Aorta (tissue), 5 donors: ENCODE measurements around the gene ZNF333. TPM values are rescaled to one million over a fixed set of nuclear protein-coding genes. Genes with fewer than 3 reads are reported as not detected.
"Not testable (repeated sequence)": the region's sequence is repeated elsewhere in the genome, so short reads cannot be mapped to it uniquely, and the experiment has no call there.

Experiments used
- ATAC-seq: fragments of 200-7000 bp; cut with Tn5 transposase; one replicate; pipeline ENCODE4 v1.9.1; 2022; ENCODE audit warnings: moderate library complexity; ENCODE audit not compliant: low FRiP score
- DNase-seq, 2 donors: peaks; one replicate each; pipeline ENCODE4 v3.0.0-alpha.2; 2020
- H3K27ac ChIP-seq, 2 donors: one replicate each; pipeline ENCODE4 v1.5.1; 2013; ENCODE audit warnings: low read length in 2 of 2, mild to moderate bottlenecking in 2 of 2, moderate library complexity in 2 of 2, control low read depth in 1 of 2, inconsistent platforms in 1 of 2, low read depth in 1 of 2
- H3K27me3 ChIP-seq, 2 donors: one replicate each; pipeline ENCODE4 v1.6.1; 2013; ENCODE audit warnings: control low read depth in 1 of 2, low read length in 1 of 2, mild to moderate bottlenecking in 1 of 2, moderate library complexity in 1 of 2; ENCODE audit not compliant: insufficient read depth in 2 of 2, control insufficient read depth in 1 of 2
- H3K36me3 ChIP-seq, 2 donors: one replicate each; pipeline ENCODE4 v1.6.1; 2013; ENCODE audit warnings: control low read depth in 1 of 2, low read length in 1 of 2, mild to moderate bottlenecking in 1 of 2; ENCODE audit not compliant: insufficient read depth in 2 of 2, control insufficient read depth in 1 of 2
- H3K4me1 ChIP-seq, 2 donors: one replicate each; pipeline ENCODE4 v1.6.1; 2013; ENCODE audit warnings: low read length in 2 of 2, control low read depth in 1 of 2, mild to moderate bottlenecking in 1 of 2, moderate library complexity in 1 of 2; ENCODE audit not compliant: insufficient read depth in 2 of 2, control insufficient read depth in 1 of 2
- H3K4me3 ChIP-seq, 2 donors: one replicate each; pipeline ENCODE4 v1.5.1; 2013; ENCODE audit warnings: low read length in 2 of 2, control low read depth in 1 of 2, mild to moderate bottlenecking in 1 of 2
- H3K9me3 ChIP-seq: one replicate; pipeline ENCODE4 v1.6.1; 2013; ENCODE audit warnings: mild to moderate bottlenecking, low read length; ENCODE audit not compliant: control insufficient read depth
- WGBS, 2 donors: extraction: QIAGEN DNeasy Blood & Tissue Kit; methylation state at CpG; one replicate each; pipeline ENCODE4 v1.1.7; 2013; 5-methylcytosine and 5-hydroxymethylcytosine counted together
- intact Hi-C, 2 donors: fragments of 100-400 bp; cut with DNase I; formaldehyde crosslinking; loops; one replicate each; pipeline versions ENCODE4 v1.14.2 to v1.15.0; 2022
- polyA plus RNA-seq, 2 donors: library from polyadenylated mRNA; stranded (reverse); fragments of 200-250 nt; gene quantifications; one replicate each; pipeline ENCODE4 v1.2.3, GENCODE V29; 2013
- total RNA-seq, 2 donors: library from RNA; stranded (reverse); fragmentation: NEBNext Ultra II Directional; extraction: Animal tissue kit (Norgen Biotek cat#: 25700); gene quantifications; one replicate each; pipeline ENCODE4 v1.2.1, GENCODE V29; 2021
- donor health status: healthy with polysubstance abuse.
- donor health status: Bipolar disorder and iron deficiency.
- donor health status: DM: no; HTN: no; CAD: no.
- donor health status: DM: no; HTN: no; CAD: no.
- donor health status: DM: yes; HTN: yes; CAD: no.

Gene ZNF333
- total and polyA plus RNA-seq, 4 donors = 5.6 to 33.6 (median 29.3) TPM

DNA sequence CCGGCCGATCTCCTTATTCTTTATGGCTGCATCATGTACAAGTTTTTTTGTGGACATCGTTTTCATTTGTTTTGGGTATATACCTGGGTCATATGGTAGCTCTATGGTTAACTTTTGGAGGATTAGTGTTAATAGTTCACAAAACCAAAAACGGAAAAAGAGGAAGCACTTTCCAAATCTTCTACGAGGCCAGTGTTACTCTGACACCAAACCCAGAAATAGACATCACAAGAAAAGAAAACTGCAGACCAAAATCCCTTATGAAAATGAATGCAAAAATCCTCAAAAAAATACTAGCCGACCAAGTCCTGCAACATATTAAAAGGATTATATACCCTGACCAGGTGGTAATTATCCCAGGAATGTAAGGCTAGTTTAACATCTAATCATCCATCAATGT is 58.8 kb downstream of the ZNF333 start:
- no peaks in the 10 kb centered on the region for H3K9me3 ChIP-seq
- DNase-seq (no peak), ATAC-seq (no peak)
- intact Hi-C loops = no loop called here
- WGBS, 2 donors = 63 to 73% methylated on average over 6 of the region's 6 CpGs
- H3K36me3 ChIP-seq = no peaks in the 10 kb centered on the region
- no peak overlapping the region for H3K27ac ChIP-seq
- no peak overlapping the region for H3K4me3 ChIP-seq
- H3K27me3 ChIP-seq = no peaks in the 10 kb centered on the region
- no peaks in the 10 kb centered on the region for H3K4me1 ChIP-seq

DNA sequence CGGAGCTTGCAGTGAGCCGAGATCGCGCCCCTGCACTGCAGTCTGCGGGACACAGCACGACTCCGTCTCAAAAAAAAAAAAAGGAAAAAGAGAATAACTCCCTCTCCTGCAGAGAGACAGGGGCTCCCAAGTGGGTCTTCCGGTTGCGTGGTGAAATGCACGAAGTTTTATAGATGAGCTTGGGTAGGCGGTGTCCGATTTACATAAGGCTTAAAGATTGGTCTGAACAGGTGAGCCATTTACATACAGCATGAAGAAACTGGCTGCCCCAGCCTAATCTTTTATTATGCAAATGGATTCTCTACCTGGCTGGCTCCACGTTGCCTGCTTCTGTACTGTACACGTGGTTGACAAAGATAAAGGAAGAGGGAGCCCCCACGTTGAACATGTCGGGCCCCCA is 69.0 kb downstream of the ZNF333 start:
- H3K4me3 ChIP-seq = no peak overlapping the region
- no peaks in the 10 kb centered on the region for H3K9me3 ChIP-seq
- ATAC-seq = no peak
- H3K4me1 ChIP-seq = no peaks in the 10 kb centered on the region
- 20 to 26% methylated on average over 16 of the region's 16 CpGs for WGBS, 2 donors
- no peak overlapping the region for H3K27ac ChIP-seq
- no peaks in the 10 kb centered on the region for H3K36me3 ChIP-seq
- intact Hi-C loops = no loop called here
- DNase-seq = no peak
- H3K27me3 ChIP-seq = no peaks in the 10 kb centered on the region

DNA sequence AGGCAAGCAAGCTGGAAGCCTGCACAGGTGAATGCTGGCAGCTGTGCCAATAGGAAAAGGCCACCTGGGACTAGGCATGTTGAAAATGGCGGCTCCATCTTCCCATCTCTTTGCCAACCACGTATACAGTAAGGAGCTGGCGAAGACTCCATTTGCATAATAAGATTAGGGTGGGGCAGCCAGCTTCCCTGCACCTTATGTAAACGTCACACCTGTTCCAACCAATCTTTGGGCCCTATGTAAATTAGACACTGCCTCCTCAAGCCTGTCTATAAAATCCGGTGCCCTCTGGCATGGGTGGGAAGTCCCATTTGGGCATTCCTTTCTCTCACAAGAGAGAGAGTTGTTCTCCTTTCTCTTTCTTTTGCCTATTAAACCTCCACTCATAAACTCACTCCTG is 71.8 kb downstream of the ZNF333 start:
- no peak overlapping the region for H3K4me3 ChIP-seq
- intact Hi-C loops = no loop called here
- WGBS, 2 donors = 69 to 72% methylated on average over 5 of the region's 5 CpGs
- no peak overlapping the region for H3K27ac ChIP-seq
- no peaks in the 10 kb centered on the region for H3K4me1 ChIP-seq
- DNase-seq = no peak
- no peaks in the 10 kb centered on the region for H3K9me3 ChIP-seq
- ATAC-seq = no peak
- no peaks in the 10 kb centered on the region for H3K36me3 ChIP-seq
- no peaks in the 10 kb centered on the region for H3K27me3 ChIP-seq

- no peak for ATAC-seq
- WGBS, 2 donors = 83 to 86% methylated on average over 2 of the region's 2 CpGs
- no peaks in the 10 kb centered on the region for H3K27me3 ChIP-seq
- H3K4me3 ChIP-seq = no peak overlapping the region
- intact Hi-C loops = no loop called here
- no peak for DNase-seq
- H3K9me3 ChIP-seq = no peaks in the 10 kb centered on the region
- no peaks in the 10 kb centered on the region for H3K4me1 ChIP-seq
- no peak overlapping the region for H3K27ac ChIP-seq
- H3K36me3 ChIP-seq = no peaks in the 10 kb centered on the region
Measured at GRCh38 chr19:14762111-14762510, 72.3 kb downstream of the ZNF333 start.

GRCh38 chr19:14763497-14764145 is 73.8 kb downstream of the ZNF333 start:
- no peak for ATAC-seq
- no peaks in the 10 kb centered on the region for H3K9me3 ChIP-seq
- DNase-seq = no peak
- WGBS, 2 donors = 67 to 70% methylated on average over 4 of the region's 4 CpGs
- no peak overlapping the region for H3K4me3 ChIP-seq
- no peaks in the 10 kb centered on the region for H3K27me3 ChIP-seq
- intact Hi-C loops = no loop called here
- H3K4me1 ChIP-seq = no peaks in the 10 kb centered on the region
- no peaks in the 10 kb centered on the region for H3K36me3 ChIP-seq
- H3K27ac ChIP-seq = no peak overlapping the region

DNA sequence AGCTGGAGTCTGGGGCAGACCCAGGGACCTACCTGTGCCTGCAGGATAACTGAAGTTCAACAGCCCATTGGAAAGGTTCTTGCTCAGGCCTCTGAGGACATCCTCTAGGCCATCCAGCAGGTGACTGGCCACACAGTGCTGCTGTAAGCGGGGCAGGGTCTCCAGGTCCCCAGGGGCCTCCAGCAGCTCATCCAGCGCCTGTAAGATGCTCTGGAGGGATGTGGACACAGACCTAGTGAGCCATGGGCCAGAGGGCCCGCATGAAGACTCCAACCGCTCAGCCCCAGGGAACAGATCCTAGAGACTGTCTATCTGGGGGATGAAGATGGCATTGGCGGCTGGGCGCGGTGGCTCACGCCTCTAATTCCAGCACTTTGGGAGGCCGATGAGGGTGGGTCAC is 74.6 kb downstream of the ZNF333 start:
- no peaks in the 10 kb centered on the region for H3K9me3 ChIP-seq
- DNase-seq = no peak
- no peaks in the 10 kb centered on the region for H3K27me3 ChIP-seq
- no peak for ATAC-seq
- no peak overlapping the region for H3K27ac ChIP-seq
- no peaks in the 10 kb centered on the region for H3K36me3 ChIP-seq
- WGBS, 2 donors = 85 to 89% methylated on average over 9 of the region's 9 CpGs
- H3K4me3 ChIP-seq = no peak overlapping the region
- intact Hi-C loops = no loop called here
- H3K4me1 ChIP-seq = no peaks in the 10 kb centered on the region

DNA sequence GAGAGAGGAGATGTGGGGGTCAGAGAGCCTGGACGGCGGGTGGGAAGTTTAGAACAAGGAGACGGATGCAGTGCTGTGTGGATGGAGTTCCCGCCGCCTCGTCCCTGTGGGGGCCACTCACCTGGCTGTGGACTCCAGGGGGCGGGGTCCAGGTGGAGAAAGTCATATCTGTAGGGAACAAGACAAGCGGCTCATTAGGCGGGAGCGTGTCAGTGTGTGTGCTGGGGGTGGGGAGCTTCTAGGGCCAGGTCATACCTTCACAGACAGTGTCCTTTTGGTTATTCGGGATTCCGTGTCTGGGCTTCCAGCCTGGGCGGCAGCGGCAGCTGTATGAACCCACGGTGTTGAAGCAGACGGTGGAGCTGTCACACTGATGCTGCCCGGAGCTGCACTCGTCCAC is 75.6 kb downstream of the ZNF333 start:
- intact Hi-C loops, H3K27ac ChIP-seq, DNase-seq, H3K36me3 ChIP-seq, H3K4me3 ChIP-seq, H3K9me3 ChIP-seq, H3K27me3 ChIP-seq, H3K4me1 ChIP-seq, ATAC-seq: not testable (repeated sequence)
- 81 to 96% methylated on average over 4 to 9 of the region's 18 CpGs for whole genome bisulfite sequencing, 2 donors

GRCh38 chr19:14765841-14766240 is 76.0 kb downstream of the ZNF333 start:
- 78 to 82% methylated on average over 12 to 15 of the region's 15 CpGs for WGBS, 2 donors
- DNase-seq, intact Hi-C loops, H3K36me3 ChIP-seq, ATAC-seq, H3K9me3 ChIP-seq, H3K27ac ChIP-seq, H3K4me1 ChIP-seq, H3K27me3 ChIP-seq, H3K4me3 ChIP-seq: not testable (repeated sequence)

- H3K27me3 ChIP-seq = no peaks in the 10 kb centered on the region
- no peaks in the 10 kb centered on the region for H3K4me1 ChIP-seq
- 75 to 92% methylated on average over 2 of the region's 2 CpGs for WGBS, 2 donors
- no peak for ATAC-seq
- DNase-seq = peak in 1 of 2 donors; percentile 14
- no peaks in the 10 kb centered on the region for H3K36me3 ChIP-seq
- H3K9me3 ChIP-seq = no peaks in the 10 kb centered on the region
- intact Hi-C loops = no loop called here
- H3K4me3 ChIP-seq = no peak overlapping the region
- H3K27ac ChIP-seq = no peak overlapping the region
Measured at GRCh38 chr19:14767466-14767971, 77.7 kb downstream of the ZNF333 start.
